Endometrium (tissue), 2 donors: Measurements from ENCODE around the gene MACROD2.

Experiments
- FAIRE-seq: peaks from 2 replicates; lab custom pipeline; 2012; peaks lifted over from hg19 to GRCh38; lab: Jason Lieb, UNC
- donor health status: control.
- donor health status: control.

MACROD2 gene

DNA sequence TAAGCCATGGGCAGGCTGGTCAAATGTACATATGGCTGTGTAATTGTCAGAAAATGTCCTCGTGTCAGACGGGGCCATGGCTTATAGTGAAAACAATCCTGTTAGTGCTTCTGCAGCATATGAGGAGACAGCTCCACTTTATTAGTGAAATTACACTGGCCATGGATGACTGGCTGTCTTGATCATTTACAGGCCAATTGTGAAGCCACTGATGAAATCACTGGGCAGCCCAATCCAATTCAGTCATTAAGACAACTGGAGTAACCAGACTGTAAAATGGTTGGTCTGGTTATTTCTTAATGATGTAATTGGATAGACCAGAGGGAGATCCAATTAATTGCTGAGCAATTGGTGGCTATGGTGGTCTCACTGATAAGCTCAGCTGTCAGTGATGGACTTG lies 1828.4 kb downstream of the MACROD2 start:
- FAIRE-seq: no peak

DNA sequence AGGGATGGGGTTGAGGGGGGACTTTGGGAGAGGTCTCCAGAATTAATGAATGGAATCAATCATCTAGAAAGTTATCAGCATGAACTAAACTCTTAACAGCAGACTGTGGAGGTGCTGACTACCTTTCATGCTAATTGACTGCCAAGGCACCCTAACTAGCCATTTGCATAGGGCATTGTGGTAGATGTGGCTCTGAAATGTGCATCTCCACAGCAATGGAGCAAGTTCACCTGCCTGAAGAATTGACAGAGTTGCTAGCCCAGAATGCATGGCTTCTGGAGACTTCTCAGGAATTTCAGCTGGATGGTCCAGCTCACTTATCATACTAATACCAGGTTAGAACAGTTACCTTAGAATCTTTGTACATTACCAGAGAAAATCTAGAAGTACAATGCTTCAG lies 1832.3 kb downstream of the MACROD2 start:
- FAIRE-seq: no peak

DNA sequence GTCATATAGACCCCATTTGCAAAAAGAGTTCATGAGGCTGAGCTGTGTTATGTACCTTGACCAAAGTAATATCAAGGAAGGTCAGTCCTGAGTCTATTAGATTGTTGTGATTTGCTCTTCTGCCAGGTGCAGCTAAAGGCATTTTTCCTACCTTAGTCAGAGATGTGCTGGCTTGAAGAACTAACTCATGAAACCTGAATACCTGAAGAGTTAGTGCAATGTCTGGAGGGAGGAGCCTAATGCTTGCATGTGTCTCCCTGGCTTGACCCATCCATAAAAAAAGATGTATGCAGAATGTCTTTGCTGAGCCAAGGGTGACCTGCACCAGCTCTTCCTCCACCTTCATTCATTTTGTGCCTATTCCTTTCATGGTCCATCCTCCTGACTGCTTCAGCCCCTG lies 1835.9 kb downstream of the MACROD2 start:
- no peak for FAIRE-seq

DNA sequence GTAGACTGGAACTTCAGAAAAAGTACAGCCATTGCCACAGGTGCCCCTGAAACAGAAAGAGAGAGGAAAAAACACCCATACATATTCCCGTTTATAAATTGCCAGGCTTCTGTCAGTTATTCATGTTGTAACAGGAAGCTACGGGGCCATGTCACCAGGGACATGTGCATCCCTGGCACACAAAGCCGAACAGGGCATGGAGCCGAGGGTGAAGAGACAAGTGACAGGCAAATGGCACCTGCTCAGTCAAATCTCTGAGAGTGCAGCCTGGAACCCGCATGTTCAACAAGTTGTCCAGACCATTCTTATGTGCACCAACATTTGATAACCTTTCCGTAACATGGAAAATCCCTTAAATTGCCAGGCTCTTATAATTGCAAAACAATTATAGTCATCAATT lies 1837.2 kb downstream of the MACROD2 start:
- no peak for FAIRE-seq

DNA sequence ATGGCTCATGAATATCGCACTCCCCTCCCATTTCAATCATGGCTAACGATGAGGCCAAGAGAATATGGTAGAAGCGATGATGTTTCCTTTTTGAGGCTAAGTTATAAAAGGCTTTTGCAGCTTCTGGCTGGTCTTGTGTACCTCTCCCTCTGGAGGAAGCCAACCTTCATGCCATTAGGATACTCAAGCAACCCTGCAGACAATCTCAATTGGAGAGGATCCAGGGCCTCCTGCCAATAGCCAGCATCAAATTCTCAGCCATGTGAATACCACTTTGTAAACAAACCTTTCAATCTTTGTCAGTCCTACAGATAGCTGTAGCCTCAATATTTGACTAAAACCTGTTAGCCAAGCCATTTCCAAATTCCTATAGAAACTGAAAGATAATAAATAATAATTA lies 1839.5 kb downstream of the MACROD2 start:
- no peak for FAIRE-seq

DNA sequence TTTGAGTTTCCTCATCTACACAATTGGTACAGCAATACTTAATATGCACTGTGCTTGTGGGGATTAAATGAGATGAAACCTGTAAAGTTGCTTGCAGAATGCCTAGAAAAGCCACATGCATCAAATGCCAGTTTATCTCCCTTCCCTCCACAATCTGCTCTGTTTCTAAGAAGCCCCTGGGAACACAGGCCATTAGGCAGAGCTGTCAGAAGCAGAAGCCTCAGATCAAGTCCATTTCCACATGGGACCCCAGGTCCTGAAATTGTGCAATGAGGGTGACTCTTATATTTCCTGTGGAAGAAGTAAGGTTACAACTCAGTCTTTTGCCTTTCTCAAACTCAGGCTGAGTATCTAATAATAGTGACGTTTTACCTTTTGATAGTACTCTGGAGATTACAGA lies 1840.5 kb downstream of the MACROD2 start:
- FAIRE-seq: no peak

DNA sequence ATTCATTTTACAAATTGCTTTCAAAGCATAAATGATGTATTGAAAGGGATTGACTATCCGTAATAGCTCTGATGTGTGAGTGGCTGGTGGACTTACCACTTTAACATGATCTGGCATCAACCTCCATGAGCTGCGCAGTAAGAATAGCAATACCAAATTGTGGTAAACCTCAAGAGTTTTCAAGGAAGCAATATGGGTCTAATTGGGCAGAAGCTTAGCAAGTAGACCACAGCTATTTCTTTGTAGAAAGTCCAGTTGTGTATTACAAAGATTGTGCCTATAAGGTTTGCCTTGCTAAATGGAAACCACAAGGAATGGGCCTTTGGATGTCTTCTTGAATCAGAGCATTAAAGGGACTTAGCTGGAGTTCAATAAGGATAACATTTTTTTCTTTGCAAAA lies 1841.3 kb downstream of the MACROD2 start:
- FAIRE-seq: no peak

DNA sequence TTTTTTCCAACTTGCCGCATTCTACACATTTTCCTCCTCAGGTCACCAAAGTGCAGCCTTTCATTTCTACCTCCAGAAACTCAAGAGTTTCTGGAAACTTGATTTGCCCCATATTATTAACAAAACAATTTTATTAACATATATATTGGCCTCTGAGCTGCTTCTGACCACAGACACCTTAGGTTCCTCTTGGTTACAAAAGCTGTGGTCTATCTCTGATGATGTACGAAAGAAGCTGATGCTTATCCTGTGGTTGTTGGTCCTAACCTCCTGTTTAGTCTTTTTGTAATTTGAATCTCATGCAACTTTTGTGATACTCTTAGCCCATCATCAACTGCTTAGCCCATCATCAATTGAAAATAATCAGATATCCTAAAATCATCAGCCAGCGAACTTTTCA lies 1842.2 kb downstream of the MACROD2 start:
- no peak for FAIRE-seq

DNA sequence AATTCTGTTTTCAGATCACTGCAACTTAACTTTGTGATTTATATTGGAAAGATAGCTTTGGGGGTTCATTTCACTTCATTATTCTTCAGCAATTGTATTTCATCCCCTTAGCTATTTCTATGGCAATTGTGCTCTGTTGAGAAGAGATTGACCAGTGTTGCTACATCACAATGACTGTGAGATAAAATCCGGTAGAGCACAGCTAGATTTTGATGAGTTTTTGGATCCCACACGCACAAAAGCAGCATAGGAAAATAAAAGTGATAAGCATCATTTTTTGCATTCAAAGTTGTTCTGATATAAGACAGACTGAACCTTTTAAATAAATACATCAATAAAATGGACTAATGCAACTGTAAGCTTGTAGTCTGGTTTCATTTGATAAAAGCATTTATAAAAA lies 1843.2 kb downstream of the MACROD2 start:
- no peak for FAIRE-seq

DNA sequence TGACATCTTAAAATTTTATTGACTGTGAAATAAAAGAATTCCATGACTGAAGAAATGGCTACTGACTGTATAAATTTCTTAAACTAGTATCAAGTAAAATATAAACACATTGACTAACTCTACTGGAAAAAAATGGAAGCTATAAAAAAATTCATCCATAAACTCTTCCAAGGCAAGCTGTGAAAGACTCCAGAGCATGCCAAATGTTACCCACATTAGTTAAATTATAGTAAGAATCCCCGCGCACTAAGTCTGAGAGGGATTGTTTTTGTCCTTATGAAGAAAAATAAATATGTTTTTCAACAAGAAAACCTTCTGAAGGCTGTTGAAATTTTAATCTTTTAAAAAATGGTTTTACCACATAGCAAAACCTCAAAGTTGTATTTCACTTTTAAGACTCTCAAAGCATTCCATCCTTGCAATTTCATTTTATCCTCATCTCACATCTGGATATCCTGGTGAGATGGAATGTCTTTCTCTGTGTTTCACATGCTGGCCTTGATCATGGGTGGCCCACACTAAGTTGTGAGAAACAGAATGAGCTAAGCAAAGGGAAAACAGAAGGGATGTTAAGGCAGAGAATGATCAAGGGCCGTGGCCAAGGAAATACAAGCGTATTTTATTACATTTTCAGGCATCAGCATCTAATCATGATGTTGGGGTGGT lies 1845.5 kb downstream of the MACROD2 start:
- FAIRE-seq: peak; percentile 97

DNA sequence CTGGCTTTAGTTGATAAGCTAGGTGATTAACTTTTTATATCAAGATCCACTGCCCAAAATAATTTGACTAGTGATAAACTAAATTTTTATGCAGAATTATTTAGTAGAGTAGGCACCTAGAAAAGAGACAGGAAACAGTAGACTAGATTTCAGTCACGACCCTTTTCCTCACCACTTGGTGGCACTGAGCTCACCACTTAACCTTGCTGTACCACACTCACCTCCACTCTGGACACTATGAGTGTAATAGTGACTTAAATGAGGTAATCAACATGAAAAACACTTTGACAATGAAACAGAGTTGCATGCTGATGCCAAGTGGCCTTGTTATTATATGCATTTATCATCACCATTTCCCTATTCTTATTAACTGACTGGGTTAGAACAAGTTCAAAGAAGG lies 1847.6 kb downstream of the MACROD2 start:
- no peak for FAIRE-seq

DNA sequence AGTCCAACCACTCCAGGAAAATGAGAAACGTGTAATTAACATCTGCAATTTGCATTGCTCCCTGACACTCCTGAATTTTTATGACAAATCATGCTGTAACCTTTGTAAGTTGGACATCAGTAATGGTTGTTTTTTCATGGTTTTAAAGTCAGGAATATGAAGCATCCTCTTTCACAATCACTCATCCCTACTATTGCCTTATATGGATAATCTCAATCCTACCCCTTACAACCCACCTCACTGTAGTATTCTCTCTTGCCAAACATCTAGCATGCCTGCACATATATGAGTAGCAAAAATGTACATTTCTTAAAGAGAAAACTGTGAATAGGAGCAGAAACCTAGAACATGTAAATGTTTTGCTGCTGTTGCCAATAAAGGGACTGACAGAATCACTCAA lies 1848.5 kb downstream of the MACROD2 start:
- FAIRE-seq: no peak

DNA sequence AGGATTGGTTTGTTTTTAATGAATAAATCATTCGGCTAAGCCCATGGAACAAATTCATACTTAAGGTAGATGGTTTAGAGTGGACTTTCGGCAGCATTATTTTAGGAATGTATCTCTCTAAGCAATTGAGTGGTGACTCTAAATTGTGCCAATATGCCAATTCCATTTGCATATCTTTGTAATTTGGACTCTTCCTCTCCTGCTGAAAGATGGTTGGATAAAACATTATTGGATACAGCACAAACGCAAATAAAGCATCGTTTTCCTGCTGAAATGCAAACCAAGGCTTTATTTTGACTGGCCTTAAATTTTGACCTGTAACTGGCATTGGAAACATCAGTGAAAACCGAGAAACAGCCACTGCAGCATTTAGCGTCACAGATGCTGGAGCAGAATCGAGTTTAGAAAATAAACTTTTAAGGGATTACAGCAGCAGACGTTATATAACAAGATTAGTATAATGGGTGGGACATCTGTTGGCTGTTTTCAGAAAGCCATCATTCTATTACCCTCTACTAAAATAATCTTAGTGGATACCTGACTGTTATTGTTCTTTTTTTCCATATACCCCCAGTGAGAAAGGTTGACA lies 1852.0 kb downstream of the MACROD2 start:
- FAIRE-seq: no peak

DNA sequence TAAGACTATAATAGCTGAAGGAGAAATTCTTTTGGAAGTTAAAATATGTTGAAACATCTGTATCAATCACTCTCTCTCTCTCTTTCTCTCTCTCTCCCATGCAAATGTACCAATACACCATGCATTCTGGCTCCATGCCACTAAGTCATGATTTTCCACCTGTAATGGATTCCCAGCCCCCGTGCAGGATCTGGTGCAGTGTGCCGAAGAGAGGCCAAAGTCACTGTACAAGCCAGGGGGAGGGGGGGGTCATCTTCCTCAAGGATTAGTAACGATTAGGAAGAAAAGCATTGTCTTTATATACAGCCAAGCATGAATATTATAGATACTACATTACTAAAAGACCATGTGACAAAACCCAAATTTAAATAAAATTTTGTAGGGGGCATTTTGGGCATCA lies 1852.8 kb downstream of the MACROD2 start:
- no peak for FAIRE-seq

DNA sequence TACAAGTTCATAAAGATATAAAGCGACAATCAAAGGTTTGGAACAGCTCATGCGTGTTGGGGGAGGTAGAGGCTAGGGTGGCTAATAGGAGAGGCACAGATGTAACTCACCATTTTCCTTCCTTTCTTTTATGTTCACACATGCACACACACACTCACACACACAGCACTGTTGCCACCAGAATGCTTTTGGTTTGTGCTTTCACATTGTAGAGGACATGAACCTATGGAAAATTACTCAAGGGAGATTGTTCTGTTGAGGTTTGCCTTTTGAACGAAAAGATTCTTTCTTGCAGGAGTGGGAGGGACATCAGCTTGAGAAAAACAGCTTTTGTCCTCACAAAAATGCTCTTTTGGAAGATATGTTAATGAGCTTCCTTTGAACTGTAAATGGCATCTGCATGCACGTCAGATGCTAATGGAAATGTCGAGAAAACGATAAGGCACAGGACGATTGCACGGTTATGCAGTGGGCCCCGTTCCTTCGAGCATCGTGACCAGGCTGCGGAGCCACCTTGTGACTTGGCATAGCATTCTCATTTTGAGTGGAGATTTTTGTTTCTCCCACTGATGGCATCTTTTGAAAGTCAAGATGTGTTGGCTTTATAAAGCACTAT lies 1853.8 kb downstream of the MACROD2 start:
- no peak for FAIRE-seq

DNA sequence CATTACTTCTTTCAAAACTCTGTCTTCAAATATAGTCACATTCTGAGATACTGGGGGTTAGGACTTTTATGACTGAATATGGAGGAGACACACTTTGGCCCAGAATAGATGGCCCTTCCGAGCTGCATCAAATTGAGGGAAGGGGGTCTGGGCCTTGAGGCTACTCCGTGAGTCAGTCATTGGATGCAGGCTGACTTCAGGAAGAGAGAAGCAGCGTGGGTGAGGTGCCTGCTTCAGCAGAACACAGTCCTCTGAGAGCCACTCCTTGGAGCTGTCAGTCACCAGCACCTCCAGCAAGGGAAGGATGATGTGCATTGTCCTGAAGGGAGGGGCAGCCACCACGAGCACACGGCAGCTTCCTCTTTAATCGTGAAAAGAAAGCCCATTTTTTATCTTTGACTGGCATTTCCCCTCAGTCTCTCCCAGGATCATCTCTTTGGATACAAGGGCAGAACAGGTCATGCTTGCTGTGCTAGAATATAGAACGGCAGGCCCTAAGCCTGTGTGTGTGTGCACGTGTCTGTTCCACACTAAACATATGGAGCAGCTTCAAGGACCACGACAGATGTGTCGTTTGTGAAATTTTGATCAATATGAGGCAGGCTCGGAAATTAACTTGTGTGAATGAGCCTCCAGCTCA lies 1856.4 kb downstream of the MACROD2 start:
- FAIRE-seq: no peak

DNA sequence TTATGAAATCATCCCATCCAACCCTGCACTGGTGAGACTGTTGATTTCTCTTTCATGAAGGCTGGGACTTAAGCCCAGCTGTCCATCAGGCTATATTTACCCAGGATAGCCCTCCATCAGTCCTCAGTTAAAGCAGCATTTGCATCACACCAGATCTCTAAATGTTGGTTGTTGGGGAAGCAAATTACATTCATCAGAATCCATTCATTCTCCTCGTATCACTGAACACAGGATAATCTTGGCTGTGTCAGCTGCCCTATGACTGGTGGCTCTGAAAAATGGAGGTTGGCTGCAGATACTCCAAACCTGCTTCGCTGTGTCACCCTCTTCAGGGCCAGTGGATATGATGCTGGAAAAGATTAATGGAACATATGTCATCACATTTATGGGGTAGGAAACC lies 1859.6 kb downstream of the MACROD2 start:
- no peak for FAIRE-seq

DNA sequence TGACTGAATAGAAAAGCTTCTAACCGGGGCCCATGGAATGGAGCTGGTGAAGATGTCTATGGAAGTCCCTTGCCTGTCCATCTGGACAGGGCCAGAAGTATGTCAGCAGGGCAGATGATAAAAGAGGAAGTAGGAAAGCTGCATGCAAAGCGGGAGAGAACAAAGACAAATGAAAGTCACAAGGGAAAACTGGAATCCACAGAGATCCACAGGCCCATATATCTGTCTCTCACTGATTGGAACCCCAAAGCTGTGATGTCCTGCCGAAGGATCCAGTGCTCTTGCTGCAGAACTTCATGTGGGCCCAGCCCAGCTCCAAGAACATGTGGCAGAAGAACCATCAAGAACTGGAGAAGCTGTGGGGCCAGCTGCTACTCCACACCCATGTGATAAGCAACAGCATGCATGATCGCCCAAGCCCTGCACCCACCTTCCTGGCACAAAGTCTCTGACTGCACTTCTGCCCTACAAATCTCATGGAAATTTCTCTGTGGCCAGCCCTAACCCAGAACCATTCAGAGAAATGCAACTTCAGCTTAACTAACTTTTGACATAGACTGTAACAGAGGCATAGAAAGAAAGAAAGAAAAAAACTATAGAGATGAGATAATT lies 1862.0 kb downstream of the MACROD2 start:
- FAIRE-seq: no peak

DNA sequence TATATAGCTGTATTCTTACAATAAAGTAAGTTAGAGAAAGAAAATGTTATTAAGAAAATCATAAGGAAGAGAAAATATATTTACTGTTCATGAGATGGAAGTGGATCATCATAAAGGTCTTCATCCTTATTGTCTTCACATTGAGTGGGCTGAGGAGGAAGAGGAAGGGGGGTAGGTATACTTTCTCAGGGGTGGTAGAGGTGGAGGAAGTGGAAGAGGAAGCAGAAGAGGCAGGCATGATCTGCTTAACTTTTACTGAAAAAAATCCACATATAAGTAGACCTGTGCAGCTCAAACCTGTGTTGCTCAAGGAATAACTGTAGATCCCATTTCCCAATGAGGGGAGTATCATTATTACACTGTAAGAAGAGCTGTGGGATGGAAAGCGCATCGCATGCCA lies 1863.7 kb downstream of the MACROD2 start:
- FAIRE-seq: no peak

DNA sequence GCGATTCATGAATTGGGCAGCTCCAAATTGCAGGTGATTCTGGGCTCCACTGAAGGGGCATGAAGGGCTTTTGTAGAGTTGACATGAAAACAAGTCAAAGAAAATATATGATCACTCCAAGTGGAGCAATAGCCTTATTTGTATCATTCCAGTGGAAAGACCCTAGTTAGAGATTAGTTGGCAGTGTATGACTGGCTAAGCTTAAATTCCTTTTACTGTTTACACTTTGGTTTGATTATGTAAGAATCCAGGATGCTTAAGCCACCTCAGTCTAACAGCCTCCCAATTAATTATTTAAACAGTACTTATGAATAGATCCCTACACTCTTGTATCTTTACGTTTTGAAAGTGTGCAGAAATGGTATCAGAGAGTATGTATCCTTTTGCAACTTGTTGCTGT lies 1865.5 kb downstream of the MACROD2 start:
- FAIRE-seq: no peak

DNA sequence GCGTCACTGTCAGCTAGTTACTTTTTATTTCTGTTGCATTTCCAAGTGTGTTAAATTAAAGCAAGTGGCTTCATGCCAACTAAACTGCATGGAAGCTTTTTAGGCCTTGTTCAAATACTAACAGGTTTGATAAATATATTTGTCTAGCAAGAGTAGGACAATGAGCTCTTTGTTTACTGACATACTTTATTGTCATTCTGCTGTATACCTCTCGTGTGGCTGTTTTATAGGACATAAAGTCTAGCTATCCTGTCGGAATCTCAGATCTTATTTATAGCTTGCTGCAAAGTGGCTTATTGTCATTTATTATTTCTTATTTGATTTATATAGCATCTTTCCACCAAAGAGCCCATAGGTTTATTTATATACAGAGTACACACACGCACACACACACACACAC lies 1866.9 kb downstream of the MACROD2 start:
- FAIRE-seq: no peak

DNA sequence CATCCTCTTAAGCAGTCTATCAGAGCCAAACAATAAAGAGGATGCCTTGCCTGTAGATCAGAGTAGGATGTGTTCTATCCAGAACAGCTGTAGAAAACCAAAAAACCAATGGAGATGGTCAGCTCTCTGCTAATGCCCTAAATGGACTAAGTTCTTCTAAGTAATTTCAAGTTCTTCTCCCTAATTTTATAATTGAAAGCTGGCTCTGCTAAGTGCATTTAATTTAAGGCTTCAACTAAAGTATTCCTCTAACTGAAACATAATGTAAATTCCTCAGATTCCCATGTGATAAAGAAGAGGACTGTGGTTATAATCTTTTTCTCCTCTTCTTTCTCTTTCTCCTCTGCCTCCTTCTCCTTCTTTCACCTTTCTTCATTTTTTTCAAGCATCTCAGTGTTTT lies 1868.4 kb downstream of the MACROD2 start:
- FAIRE-seq: no peak

DNA sequence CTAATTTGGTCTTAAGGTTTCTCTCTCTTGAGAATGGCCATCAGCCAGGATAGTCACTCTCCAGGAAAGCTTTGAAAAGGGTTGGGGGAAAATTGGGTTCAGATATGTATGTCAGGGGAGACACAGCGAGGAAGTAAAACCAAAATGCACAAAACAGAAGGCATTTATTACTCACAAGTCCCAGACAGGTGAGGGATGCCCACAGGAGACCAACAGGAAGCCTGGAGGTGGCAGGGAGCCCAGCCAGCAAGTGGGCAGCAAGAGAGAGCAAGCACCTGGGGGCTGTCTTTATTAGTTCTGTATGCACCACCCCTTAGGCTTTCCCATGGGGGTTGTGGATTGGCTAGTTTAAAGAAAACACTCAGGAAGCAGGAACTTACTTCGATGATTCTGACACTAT lies 1870.2 kb downstream of the MACROD2 start:
- no peak for FAIRE-seq
